T-cell (primary cell): Measurements from ENCODE around the gene VAV2. TPM values are rescaled to one million over a fixed set of nuclear protein-coding genes. Genes with fewer than 3 reads are reported as not detected.

ENCODE experiments used
- ATAC-seq, 4 experiments: fragments of 200-7000 bp in 3 of 4; fragments of 150-1000 bp in 1 of 4; cut with Tn5 transposase; replicated peaks in 1 of 4; 1 replicate in 3 of 4; 2 replicates in 1 of 4; pipeline ENCODE4 v1.10.0; 2021; ENCODE audit warnings: moderate library complexity in 3 of 4, mild to moderate bottlenecking in 2 of 4, moderate number of reproducible peaks in 1 of 4
- CTCF ChIA-PET, 2 donors: fragments of 300-600 bp; sonication (Branson Sonifier 250); formaldehyde crosslinking; loops; one replicate each; lab custom pipeline; 2022; ENCODE audit warnings: antibody characterized with exemption in 2 of 2; lab: Charles Lee
- POLR2A ChIA-PET, 2 donors: fragments of 300-600 bp; sonication (Branson Sonifier 250); formaldehyde crosslinking; loops; one replicate each; lab custom pipeline; 2022; ENCODE audit warnings: antibody characterized with exemption in 2 of 2; lab: Charles Lee
- DNase-seq, 35 experiments: peaks; one replicate each; pipeline versions ENCODE4 v3.0.0 to v3.0.0-alpha.2; 2013 to 2023
- H3K27ac ChIP-seq: one replicate; pipeline ENCODE4 v1.5.1; 2013; ENCODE audit warnings: low read length
- H3K27me3 ChIP-seq, 2 experiments: replicated peaks in 1 of 2; 1 replicate in 1 of 2; 2 replicates in 1 of 2; pipeline versions ENCODE4 v1.6.1 to v1.7.0; 2013; ENCODE audit warnings: low read length in 1 of 2, mixed read lengths in 1 of 2; ENCODE audit not compliant: control insufficient read depth in 2 of 2, insufficient read depth in 2 of 2; ENCODE audit errors: extremely low read depth in 1 of 2
- H3K36me3 ChIP-seq, 2 donors: 1 replicate in 1 of 2; 2 replicates in 1 of 2; pipeline versions ENCODE4 v1.6.1 to v1.7.0; 2013; ENCODE audit warnings: low read length in 1 of 2; ENCODE audit not compliant: control insufficient read depth in 2 of 2, insufficient read depth in 1 of 2; ENCODE audit errors: extremely low read depth in 1 of 2
- H3K4me1 ChIP-seq, 2 experiments: 1 replicate in 1 of 2; 2 replicates in 1 of 2; pipeline versions ENCODE4 v1.6.1 to v1.7.0; 2013; ENCODE audit warnings: low read length in 2 of 2, mixed read lengths in 1 of 2; ENCODE audit not compliant: insufficient read depth in 2 of 2, control insufficient read depth in 1 of 2; ENCODE audit errors: extremely low read depth in 1 of 2
- H3K4me3 ChIP-seq, 2 donors: 1 replicate in 1 of 2; 2 replicates in 1 of 2; pipeline versions ENCODE4 v1.5.1 to v1.7.0; 2013; ENCODE audit warnings: mild to moderate bottlenecking in 2 of 2, low read length in 1 of 2, moderate library complexity in 1 of 2; ENCODE audit not compliant: control insufficient read depth in 1 of 2; ENCODE audit errors: extremely low read depth in 1 of 2
- H3K9me3 ChIP-seq: 2 replicates; pipeline ENCODE4 v1.7.0; 2013
- H3K27ac Mint-ChIP-seq, 2 donors: one replicate each; pipeline ENCODE4 v1.8.0; 2020 to 2021; ENCODE audit warnings: mild to moderate bottlenecking in 2 of 2, mixed read lengths in 2 of 2
- H3K27me3 Mint-ChIP-seq, 2 donors: one replicate each; pipeline ENCODE4 v1.8.0; 2021 to 2022; ENCODE audit warnings: mixed read lengths in 2 of 2
- H3K36me3 Mint-ChIP-seq: one replicate; pipeline ENCODE4 v1.8.0; 2021; ENCODE audit warnings: mixed read lengths
- H3K4me1 Mint-ChIP-seq, 3 donors: one replicate each; pipeline ENCODE4 v1.8.0; 2020 to 2022; ENCODE audit warnings: mixed read lengths in 3 of 3, mild to moderate bottlenecking in 1 of 3
- H3K4me3 Mint-ChIP-seq, 3 donors: one replicate each; pipeline ENCODE4 v1.8.0; 2020 to 2022; ENCODE audit warnings: mild to moderate bottlenecking in 3 of 3, mixed read lengths in 3 of 3, moderate library complexity in 3 of 3
- H3K9me3 Mint-ChIP-seq, 3 donors: one replicate each; pipeline ENCODE4 v1.8.0; 2020 to 2022; ENCODE audit warnings: mixed read lengths in 3 of 3
- WGBS: methylation state at CpG from one replicate; pipeline ENCODE4 v1.1.5; 2013; ENCODE audit warnings: missing lambda C conversion rate; ENCODE audit not compliant: insufficient coverage; 5-methylcytosine and 5-hydroxymethylcytosine counted together
- total RNA-seq, 35 experiments: library from RNA in 6 of 35; stranded (reverse) in 6 of 35; fragments of 120-200 nt in 1 of 35; gene quantifications; one replicate each; pipeline versions ENCODE4 v1.2.1 to v1.2.4 and lab custom pipeline; 2013 to 2026

Gene VAV2
- total RNA-seq, 5 donors from 2014 or later (not counting 1 experiment from before 2014, with no cell fraction given) = 1.2 to 7.5 (median 4.9) TPM

DNA sequence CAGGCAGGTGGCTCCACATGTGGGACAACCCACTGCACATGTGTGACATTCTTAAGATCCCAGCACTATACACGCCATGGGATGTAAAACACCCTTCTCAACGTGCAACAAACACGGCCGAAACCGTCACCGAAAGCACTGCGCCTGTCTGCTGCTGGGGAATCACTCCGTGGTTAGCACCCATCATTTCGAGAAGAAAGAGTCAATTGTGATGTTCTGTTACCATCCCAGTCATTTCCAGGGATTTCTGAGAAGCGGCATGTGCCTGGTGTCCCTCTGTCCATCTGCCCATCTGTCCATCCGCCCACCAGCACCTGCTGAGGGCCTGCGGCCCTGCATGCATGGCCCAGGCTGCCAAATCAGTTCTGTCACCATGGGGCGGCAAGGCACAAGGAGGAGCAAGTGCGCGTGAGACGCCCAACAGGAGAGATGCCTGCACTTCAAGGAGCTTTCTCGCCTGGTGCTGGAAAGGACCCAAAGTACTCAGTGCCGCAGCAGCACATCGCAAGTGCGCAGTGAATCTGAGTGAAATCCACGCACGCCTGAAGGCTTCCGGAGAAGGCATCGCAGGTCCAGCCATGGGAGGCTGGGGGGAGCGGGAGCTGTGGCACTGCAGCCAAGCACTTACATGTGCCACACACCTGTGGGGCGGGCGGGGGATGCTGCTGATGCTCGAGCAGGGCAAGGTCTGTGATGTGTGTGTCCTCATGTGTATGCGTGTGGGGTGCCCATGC lies 38.0 kb downstream of the VAV2 start:
- Histone ChIP-seq H3K4me3 (no peak overlapping the region), H3K27me3 (peaks cover 0 to 4% of the 10 kb centered on the region in 2 experiments), H3K36me3 (no peaks in the 10 kb centered on the region), H3K4me1 (peaks cover 5 to 30% of the 10 kb centered on the region in 2 experiments), H3K9me3 (no peaks in the 10 kb centered on the region), H3K27ac (no peak overlapping the region)
- no peaks in the 10 kb centered on the region for H3K36me3 Mint-ChIP-seq
- H3K4me3 Mint-ChIP-seq = peak overlapping the region in 2 of 3 donors; percentile 64 to 76
- no peaks in the 10 kb centered on the region for H3K27me3 Mint-ChIP-seq
- DNase-seq (no peak), ATAC-seq (no peak)
- ChIA-PET CTCF (no interaction called here), POLR2A (no interaction called here)
- H3K4me1 Mint-ChIP-seq = peaks cover 17 to 32% (median 21%) of the 10 kb centered on the region in 3 donors
- H3K9me3 Mint-ChIP-seq = no peaks in the 10 kb centered on the region
- H3K27ac Mint-ChIP-seq = peak overlapping the region; percentile 83 to 84
- 80% methylated on average over 29 of the region's 29 CpGs for WGBS

DNA sequence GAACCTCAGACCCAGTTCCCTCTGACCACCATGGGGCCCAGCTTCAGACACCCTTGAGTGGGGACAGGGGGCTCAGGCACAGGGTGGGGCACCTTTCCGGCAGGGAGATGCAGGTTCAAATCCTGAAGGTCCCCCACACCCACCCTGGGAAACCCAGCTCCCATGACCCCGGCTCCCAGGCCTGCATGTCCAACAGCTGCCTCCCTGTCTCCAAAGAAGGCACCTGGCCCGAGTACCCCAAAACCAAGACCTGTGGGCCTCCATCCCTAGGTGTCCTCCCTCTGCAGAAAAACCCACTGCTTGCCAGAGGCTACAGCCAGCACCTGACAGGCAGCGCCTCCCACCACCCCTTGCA lies 38.5 kb downstream of the VAV2 start:
- no peaks in the 10 kb centered on the region for H3K27me3 Mint-ChIP-seq
- no peaks in the 10 kb centered on the region for H3K36me3 Mint-ChIP-seq
- Histone ChIP-seq H3K9me3 (no peaks in the 10 kb centered on the region), H3K27me3 (peaks cover 0 to 4% of the 10 kb centered on the region in 2 experiments), H3K27ac (no peak overlapping the region), H3K4me3 (no peak overlapping the region), H3K36me3 (no peaks in the 10 kb centered on the region), H3K4me1 (peaks cover 5 to 30% of the 10 kb centered on the region in 2 experiments)
- no peaks in the 10 kb centered on the region for H3K9me3 Mint-ChIP-seq
- CTCF ChIA-PET = no interaction called here
- 93% methylated on average over 2 of the region's 4 CpGs for WGBS
- H3K4me1 Mint-ChIP-seq = peaks cover 17 to 31% (median 21%) of the 10 kb centered on the region in 3 donors
- no peak for ATAC-seq
- no peak overlapping the region for H3K27ac Mint-ChIP-seq
- no peak for DNase-seq
- POLR2A ChIA-PET = no interaction called here
- peak overlapping the region in 1 of 3 donors; percentile 76 for H3K4me3 Mint-ChIP-seq

DNA sequence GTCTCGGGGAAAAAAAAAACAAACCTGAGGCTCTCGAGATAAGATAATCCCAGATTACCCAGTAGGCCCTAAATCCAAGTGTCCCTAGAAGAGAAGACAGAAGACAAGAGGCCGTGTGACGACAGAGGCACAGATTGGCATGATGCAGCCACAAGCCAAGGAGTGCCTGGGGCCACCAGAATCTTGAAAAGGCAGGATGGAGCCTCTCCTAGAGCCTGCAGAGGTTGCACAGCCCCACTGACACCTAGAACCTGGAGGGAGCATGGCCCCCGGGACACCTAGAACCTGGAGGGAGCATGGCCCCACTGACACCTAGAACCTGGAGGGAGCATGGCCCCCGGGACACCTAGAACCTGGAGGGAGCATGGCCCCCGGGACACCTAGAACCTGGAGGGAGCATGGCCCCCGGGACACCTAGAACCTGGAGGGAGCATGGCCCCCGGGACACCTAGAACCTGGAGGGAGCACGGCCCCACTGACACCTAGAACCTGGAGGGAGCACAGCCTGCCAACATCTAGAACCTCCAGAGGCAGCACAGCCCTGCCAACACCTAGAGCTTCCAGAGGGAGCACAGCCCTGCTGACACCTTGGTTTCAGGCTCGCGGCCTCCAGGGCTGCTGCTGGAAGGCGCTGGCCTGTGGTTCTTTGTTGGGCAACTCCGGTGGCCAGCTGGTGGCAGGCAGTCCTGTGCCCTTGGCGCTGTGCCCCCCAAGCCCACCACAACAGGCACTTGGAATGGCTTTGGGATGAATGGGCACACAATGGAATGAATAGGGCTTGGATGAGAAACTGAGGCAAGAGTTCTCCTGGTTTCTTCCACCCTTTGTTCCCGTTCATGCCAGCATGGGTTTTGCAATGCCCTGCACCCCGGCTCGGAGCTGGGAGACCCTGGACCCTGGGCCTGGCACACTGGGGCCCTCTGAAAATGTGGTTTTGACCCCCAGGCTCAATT lies 39.2 kb downstream of the VAV2 start:
- H3K27ac ChIP-seq = no peak overlapping the region
- CTCF ChIA-PET = no interaction called here
- WGBS = 87% methylated on average over 12 of the region's 18 CpGs
- POLR2A ChIA-PET = no interaction called here
- peaks cover 5 to 30% of the 10 kb centered on the region in 2 experiments for H3K4me1 ChIP-seq
- H3K27me3 ChIP-seq = peaks cover 0 to 4% of the 10 kb centered on the region in 2 experiments
- Mint-ChIP-seq H3K4me1 (peaks cover 17 to 27% (median 21%) of the 10 kb centered on the region in 3 donors), H3K4me3 (no peak overlapping the region), H3K27ac (no peak overlapping the region), H3K9me3 (no peaks in the 10 kb centered on the region), H3K27me3 (no peaks in the 10 kb centered on the region), H3K36me3 (no peaks in the 10 kb centered on the region)
- no peak for ATAC-seq
- no peaks in the 10 kb centered on the region for H3K36me3 ChIP-seq
- H3K4me3 ChIP-seq = no peak overlapping the region
- H3K9me3 ChIP-seq = no peaks in the 10 kb centered on the region
- no peak for DNase-seq

DNA sequence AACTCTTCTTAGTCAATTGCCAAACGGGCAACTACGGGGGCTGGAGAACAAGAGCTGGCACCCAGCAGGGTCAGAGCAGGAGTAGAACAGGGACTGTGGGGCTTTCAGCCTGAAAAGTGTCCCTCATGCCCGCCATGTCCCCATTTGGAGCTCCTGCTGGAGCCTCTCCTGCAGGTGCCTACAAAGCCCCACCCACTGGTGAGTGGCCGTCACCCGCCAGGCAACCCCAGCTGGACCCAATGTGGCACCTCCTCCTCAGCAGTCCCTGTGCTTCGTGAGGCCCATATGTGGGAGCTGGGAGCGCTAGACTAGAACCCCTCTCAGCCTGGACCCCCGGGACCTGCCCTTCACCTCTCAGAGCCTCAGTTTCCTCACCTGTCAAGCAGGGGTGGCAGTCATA lies 40.9 kb downstream of the VAV2 start:
- peaks cover 0 to 4% of the 10 kb centered on the region in 2 experiments for H3K27me3 ChIP-seq
- H3K27ac ChIP-seq = no peak overlapping the region
- H3K27ac Mint-ChIP-seq = no peak overlapping the region
- WGBS = 84% methylated on average over 8 of the region's 8 CpGs
- ChIA-PET CTCF (interaction anchor here in 1 of 2 donors (0.6 kb wide), 1 partner anchor 38 kb away, joined by 3 read pairs; no protein-coding TSS in a partner anchor), POLR2A (no interaction called here)
- DNase-seq (no peak), ATAC-seq (no peak)
- no peaks in the 10 kb centered on the region for H3K9me3 ChIP-seq
- peaks cover 5 to 24% of the 10 kb centered on the region in 2 experiments for H3K4me1 ChIP-seq
- H3K36me3 ChIP-seq = no peaks in the 10 kb centered on the region
- no peaks in the 10 kb centered on the region for H3K27me3 Mint-ChIP-seq
- no peaks in the 10 kb centered on the region for H3K36me3 Mint-ChIP-seq
- H3K4me1 Mint-ChIP-seq = peaks cover 14 to 18% (median 17%) of the 10 kb centered on the region in 3 donors
- H3K4me3 ChIP-seq = no peak overlapping the region
- no peak overlapping the region for H3K4me3 Mint-ChIP-seq
- H3K9me3 Mint-ChIP-seq = no peaks in the 10 kb centered on the region

DNA sequence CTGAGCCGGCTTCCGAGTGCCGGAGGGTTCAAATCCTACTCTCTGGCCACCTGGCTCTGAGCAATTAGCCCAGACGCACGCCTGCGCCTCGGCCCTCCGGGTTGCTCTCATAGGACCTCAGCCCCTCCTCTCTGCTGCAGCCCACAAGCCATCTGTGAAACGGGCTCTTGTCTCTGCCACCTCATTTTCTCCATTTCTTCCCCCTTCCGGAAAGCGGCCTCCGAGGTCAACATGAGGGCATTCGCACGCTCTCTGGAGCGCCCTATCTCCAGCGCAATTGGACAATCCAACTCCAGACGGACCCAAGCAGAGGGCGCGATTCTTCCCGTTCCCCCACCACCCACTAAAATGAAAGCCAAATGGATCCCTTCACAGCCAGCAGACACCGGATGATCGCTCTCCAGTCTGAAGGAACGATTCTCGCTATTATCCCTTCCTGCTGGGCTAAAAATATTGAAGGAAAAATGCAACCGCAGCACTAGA lies 41.5 kb downstream of the VAV2 start:
- Histone ChIP-seq H3K27me3 (no peaks in the 10 kb centered on the region), H3K4me1 (peaks cover 3 to 18% of the 10 kb centered on the region in 2 experiments), H3K4me3 (no peak overlapping the region), H3K9me3 (no peaks in the 10 kb centered on the region), H3K27ac (no peak overlapping the region), H3K36me3 (no peaks in the 10 kb centered on the region)
- no peak overlapping the region for H3K4me3 Mint-ChIP-seq
- no peaks in the 10 kb centered on the region for H3K9me3 Mint-ChIP-seq
- H3K27me3 Mint-ChIP-seq = no peaks in the 10 kb centered on the region
- H3K4me1 Mint-ChIP-seq = peaks cover 12 to 16% (median 13%) of the 10 kb centered on the region in 3 donors
- CTCF ChIA-PET = no interaction called here
- POLR2A ChIA-PET = no interaction called here
- H3K27ac Mint-ChIP-seq = no peak overlapping the region
- WGBS = 91% methylated on average over 19 of the region's 25 CpGs
- ATAC-seq (no peak), DNase-seq (no peak)
- H3K36me3 Mint-ChIP-seq = no peaks in the 10 kb centered on the region

DNA sequence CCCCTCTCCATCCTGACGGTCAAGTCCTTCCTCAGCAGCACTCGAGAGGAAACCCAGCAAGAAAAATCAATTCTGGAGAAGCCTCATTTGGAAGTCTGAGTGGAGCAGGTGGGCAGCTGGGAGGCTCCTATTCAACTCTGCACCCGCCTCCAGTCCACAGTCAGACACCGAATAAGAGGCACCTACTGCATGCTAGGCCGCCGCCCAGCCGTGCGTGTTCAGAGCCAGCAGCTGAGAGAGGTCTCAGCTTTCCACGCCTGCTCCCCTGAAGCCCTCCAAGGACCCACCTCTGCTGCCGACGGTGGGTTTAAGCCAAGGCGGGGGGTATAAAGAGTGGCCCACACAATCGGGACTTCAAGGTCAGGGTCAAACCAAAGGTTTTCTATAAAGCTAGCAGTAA lies 41.9 kb downstream of the VAV2 start:
- Mint-ChIP-seq H3K27ac (no peak overlapping the region), H3K36me3 (no peaks in the 10 kb centered on the region), H3K9me3 (no peaks in the 10 kb centered on the region), H3K4me1 (peaks cover 12 to 16% (median 13%) of the 10 kb centered on the region in 3 donors), H3K27me3 (no peaks in the 10 kb centered on the region), H3K4me3 (no peak overlapping the region)
- no peaks in the 10 kb centered on the region for H3K27me3 ChIP-seq
- H3K4me1 ChIP-seq = peaks cover 3 to 17% of the 10 kb centered on the region in 2 experiments
- ATAC-seq (no peak), DNase-seq (no peak)
- ChIA-PET POLR2A (no interaction called here), CTCF (no interaction called here)
- no peak overlapping the region for H3K27ac ChIP-seq
- no peak overlapping the region for H3K4me3 ChIP-seq
- H3K36me3 ChIP-seq = no peaks in the 10 kb centered on the region
- 89% methylated on average over 11 of the region's 13 CpGs for WGBS
- no peaks in the 10 kb centered on the region for H3K9me3 ChIP-seq
